Mucosa of descending colon (tissue), 3 donors: ENCODE data around the gene DENND2C. TPM values are rescaled to one million over a fixed set of nuclear protein-coding genes. Genes with fewer than 3 reads are reported as not detected.
A peak's percentile ranks its signal among the peaks of the same experiment; 100 is the strongest.

Experiments used
- ATAC-seq: fragments of 200-7000 bp; cut with Tn5 transposase; one replicate; pipeline ENCODE4 v1.9.1; 2020; ENCODE audit warnings: mild to moderate bottlenecking, moderate library complexity
- DNase-seq, 3 donors: peaks; one replicate each; pipeline ENCODE4 v3.0.0-alpha.2; 2020
- H3K36me3 ChIP-seq: fragments of 200-600 bp; one replicate; pipeline ENCODE4 v1.8.0; 2021; ENCODE audit warnings: low read depth, mild to moderate bottlenecking
- H3K4me1 ChIP-seq: fragments of 200-600 bp; one replicate; pipeline ENCODE4 v1.8.0; 2021; ENCODE audit warnings: low read depth, mild to moderate bottlenecking
- H3K4me3 ChIP-seq: fragments of 200-600 bp; one replicate; pipeline ENCODE4 v1.8.0; 2021; ENCODE audit warnings: mild to moderate bottlenecking
- H3K9me3 ChIP-seq: fragments of 200-600 bp; one replicate; pipeline ENCODE4 v1.8.0; 2021; ENCODE audit warnings: mild to moderate bottlenecking
- intact Hi-C, 2 donors: fragments of 100-400 bp; cut with DNase I in 1 of 2; cut with micrococcal nuclease in 1 of 2; formaldehyde crosslinking; loops; one replicate each; pipeline versions ENCODE4 v1.11.0 to v1.11.1; 2022; cut with DNase I, micrococcal nuclease
- total RNA-seq, 3 donors: library from RNA; stranded (reverse); fragmentation: NEBNext Ultra II Directional in 2 of 3; extraction: Animal tissue kit (Norgen Biotek cat#: 25700) in 2 of 3; gene quantifications; one replicate each; pipeline versions ENCODE4 v1.2.1 to v1.2.4, GENCODE V29; 2021 to 2023
- TF ChIP-seq, protein P1 (sequence below): fragments of 200-600 bp; IDR thresholded peaks from one replicate; pipeline ENCODE4 v1.8.0; 2022; ENCODE audit warnings: antibody characterized with exemption, mild to moderate bottlenecking
- donor health status: DM: no; HTN: no; CAD: no; lungs with moderate emphysema.
- donor health status: DM: no; HTN: no; CAD: no.
- donor health status: DM: no; HTN: yes; CAD: no.

Gene DENND2C
- total RNA-seq, 3 donors from 2014 or later = 0.80 to 1.6 (median 0.87) TPM

- H3K36me3 ChIP-seq = peaks cover 16% of the 10 kb centered on the region
- peak in 2 of 3 donors; percentile 43 to 49 for DNase-seq
- TF ChIP-seq, protein P1, sequence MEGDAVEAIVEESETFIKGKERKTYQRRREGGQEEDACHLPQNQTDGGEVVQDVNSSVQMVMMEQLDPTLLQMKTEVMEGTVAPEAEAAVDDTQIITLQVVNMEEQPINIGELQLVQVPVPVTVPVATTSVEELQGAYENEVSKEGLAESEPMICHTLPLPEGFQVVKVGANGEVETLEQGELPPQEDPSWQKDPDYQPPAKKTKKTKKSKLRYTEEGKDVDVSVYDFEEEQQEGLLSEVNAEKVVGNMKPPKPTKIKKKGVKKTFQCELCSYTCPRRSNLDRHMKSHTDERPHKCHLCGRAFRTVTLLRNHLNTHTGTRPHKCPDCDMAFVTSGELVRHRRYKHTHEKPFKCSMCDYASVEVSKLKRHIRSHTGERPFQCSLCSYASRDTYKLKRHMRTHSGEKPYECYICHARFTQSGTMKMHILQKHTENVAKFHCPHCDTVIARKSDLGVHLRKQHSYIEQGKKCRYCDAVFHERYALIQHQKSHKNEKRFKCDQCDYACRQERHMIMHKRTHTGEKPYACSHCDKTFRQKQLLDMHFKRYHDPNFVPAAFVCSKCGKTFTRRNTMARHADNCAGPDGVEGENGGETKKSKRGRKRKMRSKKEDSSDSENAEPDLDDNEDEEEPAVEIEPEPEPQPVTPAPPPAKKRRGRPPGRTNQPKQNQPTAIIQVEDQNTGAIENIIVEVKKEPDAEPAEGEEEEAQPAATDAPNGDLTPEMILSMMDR = no peak
- H3K9me3 ChIP-seq = no peaks in the 10 kb centered on the region
- H3K4me1 ChIP-seq = peaks cover 37% of the 10 kb centered on the region
- no peak overlapping the region for H3K4me3 ChIP-seq
- intact Hi-C loops = no loop called here
- ATAC-seq = peak; percentile 61
Measured at GRCh38 chr1:114712977-114713376, 43.1 kb upstream of the DENND2C start.

- Histone ChIP-seq H3K4me1 (peaks cover 31% of the 10 kb centered on the region), H3K9me3 (no peaks in the 10 kb centered on the region), H3K36me3 (peaks cover 26% of the 10 kb centered on the region), H3K4me3 (no peak overlapping the region)
- TF ChIP-seq, protein P1 = no peak
- DNase-seq = no peak
- ATAC-seq = no peak
- intact Hi-C loops = no loop called here
Measured at GRCh38 chr1:114710360-114710759, 40.5 kb upstream of the DENND2C start.

GRCh38 chr1:114707604-114708003, 37.8 kb upstream of the DENND2C start:
- TF ChIP-seq, protein P1 = no peak
- H3K4me3 ChIP-seq = no peak overlapping the region
- intact Hi-C loops = no loop called here
- peaks cover 6% of the 10 kb centered on the region for H3K4me1 ChIP-seq
- no peaks in the 10 kb centered on the region for H3K9me3 ChIP-seq
- peaks cover 24% of the 10 kb centered on the region for H3K36me3 ChIP-seq
- no peak for ATAC-seq
- no peak for DNase-seq

- TF ChIP-seq, protein P1 = no peak
- no peaks in the 10 kb centered on the region for H3K9me3 ChIP-seq
- peaks cover 13% of the 10 kb centered on the region for H3K36me3 ChIP-seq
- no peak for DNase-seq
- no peak for ATAC-seq
- intact Hi-C loops = no loop called here
- H3K4me1 ChIP-seq = no peaks in the 10 kb centered on the region
- no peak overlapping the region for H3K4me3 ChIP-seq
Measured at GRCh38 chr1:114703242-114703641, 33.4 kb upstream of the DENND2C start.

- DNase-seq = no peak
- peaks cover 8% of the 10 kb centered on the region for H3K36me3 ChIP-seq
- H3K4me3 ChIP-seq = no peak overlapping the region
- H3K9me3 ChIP-seq = no peaks in the 10 kb centered on the region
- ATAC-seq = no peak
- TF ChIP-seq, protein P1 = no peak
- intact Hi-C loops = no loop called here
- H3K4me1 ChIP-seq = no peaks in the 10 kb centered on the region
Measured at GRCh38 chr1:114702737-114703136, 32.9 kb upstream of the DENND2C start.

DNA sequence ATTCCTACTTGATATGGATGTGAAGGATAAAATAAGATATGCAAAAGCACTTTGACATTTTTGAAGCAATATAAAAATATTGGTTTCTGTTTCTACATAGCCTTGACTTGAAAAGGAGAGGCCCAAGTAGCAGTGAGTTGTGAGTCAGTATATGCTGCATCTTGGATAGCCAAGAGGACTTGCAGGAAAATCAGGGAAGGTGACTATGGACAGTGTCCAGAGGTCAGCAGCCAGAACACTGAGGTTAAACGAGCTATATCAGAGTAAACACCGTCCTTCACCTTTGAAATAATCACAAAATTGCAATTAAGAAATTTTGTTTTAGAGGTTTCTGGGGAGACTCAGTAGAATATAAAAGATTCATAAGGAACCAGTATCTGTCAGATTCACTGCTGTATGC, 32.1 kb upstream of the DENND2C start:
- intact Hi-C loops = no loop called here
- no peak for ATAC-seq

More for the DNA sequence above, 32.1 kb upstream of the DENND2C start:
- Histone ChIP-seq H3K9me3 (no peaks in the 10 kb centered on the region), H3K36me3 (no peaks in the 10 kb centered on the region), H3K4me1 (no peaks in the 10 kb centered on the region), H3K4me3 (no peak overlapping the region)
- TF ChIP-seq, protein P1 = no peak
- DNase-seq = no peak
